Measurements from ENCODE around the gene SDK2.

Gene SDK2

GRCh38 chr17:73387746-73388577 is 256.3 kb downstream of the SDK2 start:
- Histone ChIP-seq H3K27me3 (ENCODE audit: control insufficient read depth, low read length) (no peaks in the 10 kb centered on the region), H3K4me3 (ENCODE audit: low read length) (no peak overlapping the region), H3K9me3 (ENCODE audit: control insufficient read depth, insufficient read depth, low read length) (no peaks in the 10 kb centered on the region), H3K4me2 (ENCODE audit: low read length) (no peak overlapping the region), H4K20me1 (ENCODE audit: control insufficient read depth, insufficient read depth, low read depth, low read length) (no peaks in the 10 kb centered on the region), H3K79me2 (ENCODE audit: control insufficient read depth, low read length) (no peaks in the 10 kb centered on the region), H3K36me3 (ENCODE audit: control insufficient read depth, low read length) (no peaks in the 10 kb centered on the region), H3K9me2 (replicated peaks; ENCODE audit: control insufficient read depth, low read length) (no peaks in the 10 kb centered on the region), H3K4me1 (ENCODE audit: control insufficient read depth, low read length) (no peaks in the 10 kb centered on the region), H3K27ac (ENCODE audit: low read depth, low read length) (no peak overlapping the region), H3F3A (ENCODE audit: control insufficient read depth, insufficient read depth) (no peaks in the 10 kb centered on the region)
- no peak for TF ChIP-seq EZH2phosphoT487 (IDR thresholded peaks at IDR 0.05; ENCODE audit: borderline replicate concordance, low read length)
- TF ChIP-seq CTCF (IDR thresholded peaks at IDR 0.05; ENCODE audit: low read depth, low read length, poor library complexity, severe bottlenecking), result no peak

- Histone ChIP-seq H4K20me1 (ENCODE audit: control insufficient read depth, insufficient read depth, low read depth, low read length) (no peaks in the 10 kb centered on the region), H3K36me3 (ENCODE audit: control insufficient read depth, low read length) (no peaks in the 10 kb centered on the region), H3K9me2 (replicated peaks; ENCODE audit: control insufficient read depth, low read length) (no peaks in the 10 kb centered on the region), H3F3A (ENCODE audit: control insufficient read depth, insufficient read depth) (no peaks in the 10 kb centered on the region), H3K79me2 (ENCODE audit: control insufficient read depth, low read length) (no peaks in the 10 kb centered on the region), H3K27me3 (ENCODE audit: control insufficient read depth, low read length) (no peaks in the 10 kb centered on the region), H3K27ac (ENCODE audit: low read depth, low read length) (no peak overlapping the region), H3K4me3 (ENCODE audit: low read length) (no peak overlapping the region), H3K4me2 (ENCODE audit: low read length) (no peak overlapping the region), H3K4me1 (ENCODE audit: control insufficient read depth, low read length) (no peaks in the 10 kb centered on the region), H3K9me3 (ENCODE audit: control insufficient read depth, insufficient read depth, low read length) (no peaks in the 10 kb centered on the region)
- TF ChIP-seq EZH2phosphoT487 (IDR thresholded peaks at IDR 0.05; ENCODE audit: borderline replicate concordance, low read length) (no peak), CTCF (IDR thresholded peaks at IDR 0.05; ENCODE audit: low read depth, low read length, poor library complexity, severe bottlenecking) (no peak)
These were observed 257.7 kb downstream of the SDK2 start for GRCh38 chr17:73386561-73386960.

- TF ChIP-seq EZH2phosphoT487 (IDR thresholded peaks at IDR 0.05; ENCODE audit: borderline replicate concordance, low read length) (no peak), CTCF (IDR thresholded peaks at IDR 0.05; ENCODE audit: low read depth, low read length, poor library complexity, severe bottlenecking) (no peak)
- Histone ChIP-seq H3F3A (ENCODE audit: control insufficient read depth, insufficient read depth) (no peaks in the 10 kb centered on the region), H4K20me1 (ENCODE audit: control insufficient read depth, insufficient read depth, low read depth, low read length) (no peaks in the 10 kb centered on the region), H3K4me3 (ENCODE audit: low read length) (no peak overlapping the region), H3K9me3 (ENCODE audit: control insufficient read depth, insufficient read depth, low read length) (no peaks in the 10 kb centered on the region), H3K4me2 (ENCODE audit: low read length) (no peak overlapping the region), H3K27me3 (ENCODE audit: control insufficient read depth, low read length) (no peaks in the 10 kb centered on the region), H3K4me1 (ENCODE audit: control insufficient read depth, low read length) (no peaks in the 10 kb centered on the region), H3K9me2 (replicated peaks; ENCODE audit: control insufficient read depth, low read length) (no peaks in the 10 kb centered on the region), H3K27ac (ENCODE audit: low read depth, low read length) (no peak overlapping the region), H3K79me2 (ENCODE audit: control insufficient read depth, low read length) (no peaks in the 10 kb centered on the region), H3K36me3 (ENCODE audit: control insufficient read depth, low read length) (no peaks in the 10 kb centered on the region)
These were observed 259.3 kb downstream of the SDK2 start for GRCh38 chr17:73384926-73385325.

All from DOHH2 (cell line).